Measurements from ENCODE around the gene GABRQ.
A peak's percentile ranks its signal among the peaks of the same experiment; 100 is the strongest.
"Not testable (repeated sequence)": the region's sequence is repeated elsewhere in the genome, so short reads cannot be mapped to it uniquely, and the experiment has no call there.

GABRQ gene

GRCh38 chrX:152656890-152657289 is 19.2 kb downstream of the GABRQ start:
- DNase-seq (ENCODE audit: low spot score): peak; percentile 16
- no peak overlapping the region for H3K4me3 ChIP-seq
- TF ChIP-seq CTCF (IDR thresholded peaks at IDR 0.05): no peak
- H3K27ac ChIP-seq: no peak overlapping the region

- TF ChIP-seq CTCF (IDR thresholded peaks at IDR 0.05): no peak
- Histone ChIP-seq H3K4me3 (no peak overlapping the region), H3K27ac (no peak overlapping the region)
- peak; percentile 28 for DNase-seq (ENCODE audit: low spot score)
These were observed 20.6 kb downstream of the GABRQ start for GRCh38 chrX:152658302-152658701.

GRCh38 chrX:152663086-152663485 is 25.4 kb downstream of the GABRQ start:
- Histone ChIP-seq H3K27ac (no peak overlapping the region), H3K4me3 (no peak overlapping the region)
- peak; percentile 7 for DNase-seq (ENCODE audit: low spot score)
- no peak for TF ChIP-seq CTCF (IDR thresholded peaks at IDR 0.05)

- no peak overlapping the region for H3K27ac ChIP-seq
- TF ChIP-seq CTCF (IDR thresholded peaks at IDR 0.05): no peak
- no peak overlapping the region for H3K4me3 ChIP-seq
- DNase-seq (ENCODE audit: low spot score): no peak
These were observed 36.4 kb downstream of the GABRQ start for GRCh38 chrX:152674135-152674534.

GRCh38 chrX:152674652-152675051 is 37.0 kb downstream of the GABRQ start:
- not testable (repeated sequence) for DNase-seq (ENCODE audit: low spot score); H3K4me3 ChIP-seq; H3K27ac ChIP-seq

GRCh38 chrX:152681012-152681411 is 43.3 kb downstream of the GABRQ start:
- DNase-seq (ENCODE audit: low spot score); H3K27ac ChIP-seq; H3K4me3 ChIP-seq: not testable (repeated sequence)

- DNase-seq (ENCODE audit: low spot score); H3K27ac ChIP-seq; H3K4me3 ChIP-seq: not testable (repeated sequence)
These were observed 60.5 kb downstream of the GABRQ start, which contains the start of gene MAGEA3 for GRCh38 chrX:152697952-152698931. TSS of gene MAGEA3 (plus strand) at chrX:152698794. CDS start at chrX:152700833, 2,039 bp downstream.

- DNase-seq (ENCODE audit: low spot score): peak; percentile 40
- H3K27ac ChIP-seq, H3K4me3 ChIP-seq: not testable (repeated sequence)
These were observed 62.7 kb downstream of the GABRQ start for GRCh38 chrX:152700390-152700789.

- H3K4me3 ChIP-seq; DNase-seq (ENCODE audit: low spot score); H3K27ac ChIP-seq: not testable (repeated sequence)
These were observed 68.8 kb downstream of the GABRQ start for GRCh38 chrX:152706500-152706899.
